Peyer's patch (tissue), 4 donors: ENCODE results near the gene CYP3A5.

Source experiments
- CTCF ChIP-seq, 6 experiments: fragments of 450-650 bp in 4 of 6; fragments of 200-600 bp in 2 of 6; sonication (generic) in 1 of 6; IDR thresholded peaks; one replicate each; pipeline ENCODE4 v1.5.1; 2017 to 2019; ENCODE audit warnings: antibody characterized with exemption in 6 of 6, mild to moderate bottlenecking in 3 of 6, moderate library complexity in 1 of 6
- POLR2A ChIP-seq, 2 donors: fragments of 450-650 bp; IDR thresholded peaks; one replicate each; pipeline ENCODE4 v1.5.1; 2017; ENCODE audit warnings: antibody characterized with exemption in 2 of 2, mild to moderate bottlenecking in 2 of 2, moderate library complexity in 2 of 2

- TF ChIP-seq POLR2A (IDR thresholded peaks at IDR 0.05), result no peak
- TF ChIP-seq CTCF (IDR thresholded peaks at IDR 0.05), result no peak
Measured at GRCh38 chr7:99638731-99639130, 41.1 kb downstream of the CYP3A5 start.
